HL-60/S4 (cell line): Measurements from ENCODE around the gene TUG1.

Experiments
- in situ Hi-C: fragments of 300-500 bp; cut with MboI; formaldehyde crosslinking; loops from 2 replicates; pipeline ENCODE4 v1.14.3; 2022; ENCODE audit warnings: low sequenced_read_pairs

Gene TUG1

GRCh38 chr22:30947173-30947815, 21.8 kb upstream of the TUG1 start:
- in situ Hi-C loops = no loop called here

GRCh38 chr22:30947816-30948454, 21.1 kb upstream of the TUG1 start:
- in situ Hi-C loops = no loop called here

GRCh38 chr22:30948930-30949342, 20.1 kb upstream of the TUG1 start:
- in situ Hi-C loops = no loop called here

- in situ Hi-C loops = no loop called here
Observed at GRCh38 chr22:30949934-30950660, 19.0 kb upstream of the TUG1 start.

- in situ Hi-C loops = no loop called here
Observed at GRCh38 chr22:30953206-30953605, 15.9 kb upstream of the TUG1 start.

- in situ Hi-C loops = no loop called here
Observed at GRCh38 chr22:30955153-30955552, 13.9 kb upstream of the TUG1 start.

GRCh38 chr22:30964858-30965257, 4.2 kb upstream of the TUG1 start:
- in situ Hi-C loops = no loop called here

GRCh38 chr22:30968015-30968923, 796 bp upstream of the TUG1 start, which contains the start of gene MORC2:
Gene MORC2, minus strand, starts transcription at chr22:30968774. Its CDS starts 885 bp downstream, at chr22:30967889.
- in situ Hi-C loops = no loop called here

- in situ Hi-C loops = no loop called here
Observed at GRCh38 chr22:30969532-30970355, 679 bp downstream of the TUG1 start.

GRCh38 chr22:30970356-30970746, 1.3 kb downstream of the TUG1 start:
- in situ Hi-C loops = no loop called here

- in situ Hi-C loops = no loop called here
Observed at GRCh38 chr22:30978304-30978962, 9.4 kb downstream of the TUG1 start.

GRCh38 chr22:30979932-30980331, 10.9 kb downstream of the TUG1 start:
- in situ Hi-C loops = no loop called here

GRCh38 chr22:30982512-30982911, 13.4 kb downstream of the TUG1 start:
- in situ Hi-C loops = no loop called here

GRCh38 chr22:30984317-30984716, 15.3 kb downstream of the TUG1 start:
- in situ Hi-C loops = no loop called here

GRCh38 chr22:30985561-30986208, 16.6 kb downstream of the TUG1 start:
- in situ Hi-C loops = no loop called here

GRCh38 chr22:30989474-30989873, 20.4 kb downstream of the TUG1 start:
- in situ Hi-C loops = no loop called here

- in situ Hi-C loops = no loop called here
Observed at GRCh38 chr22:30990690-30991089, 21.6 kb downstream of the TUG1 start.

GRCh38 chr22:30992565-30992964, 23.5 kb downstream of the TUG1 start:
- in situ Hi-C loops = no loop called here

GRCh38 chr22:30994960-30995359, 25.9 kb downstream of the TUG1 start:
- in situ Hi-C loops = no loop called here
